HEK293 (cell line): Measurements from ENCODE around the gene FOXN4.

Experiments used
- CTCF ChIA-PET: fragments of 350-600 bp; formaldehyde crosslinking; extraction: SDS; loops from one replicate; lab custom pipeline; 2021; ENCODE audit warnings: antibody characterized with exemption; lab: Yijun Ruan, JAX
- POLR2A ChIA-PET: fragments of 300-600 bp; formaldehyde crosslinking; extraction: SDS; loops from one replicate; lab custom pipeline; 2020; ENCODE audit warnings: antibody characterized with exemption, inconsistent platforms; lab: Yijun Ruan, JAX
- H3K27ac ChIP-seq: fragments of 200-500 bp; sonication (Bioruptor generic); 2 replicates; pipeline ENCODE4 v1.5.1; 2014; ENCODE audit warnings: low read depth, low read length, control low read depth, inconsistent platforms; ENCODE audit errors: extremely low read depth
- H3K36me3 ChIP-seq, 2 experiments: fragments of 200-500 bp in 1 of 2; sonication (Bioruptor generic) in 1 of 2; 1 replicate in 1 of 2; 2 replicates in 1 of 2; pipeline ENCODE4 v1.5.1; 2014 to 2017; ENCODE audit warnings: inconsistent platforms in 2 of 2, low read length in 2 of 2; ENCODE audit not compliant: control insufficient read depth in 2 of 2, insufficient read depth in 1 of 2
- H3K4me1 ChIP-seq: fragments of 200-500 bp; sonication (Bioruptor generic); 2 replicates; pipeline ENCODE4 v1.5.1; 2014; ENCODE audit warnings: mild to moderate bottlenecking, low read length, inconsistent platforms; ENCODE audit not compliant: control insufficient read depth, insufficient read depth
- H3K4me3 ChIP-seq: 2 replicates; pipeline ENCODE4 v1.5.1; 2011; ENCODE audit warnings: low read depth, mild to moderate bottlenecking, control low read depth, low read length, moderate library complexity
- H3K9me3 ChIP-seq: fragments of 200-500 bp; sonication (Bioruptor generic); 2 replicates; pipeline ENCODE4 v1.5.1; 2014; ENCODE audit warnings: low read depth, low read length, inconsistent platforms; ENCODE audit not compliant: control insufficient read depth, insufficient read depth
- KLF8 ChIP-seq: fragments of 450-650 bp; formaldehyde crosslinking; IDR thresholded peaks from 2 replicates; pipeline ENCODE4 v1.5.1; 2016; ENCODE audit warnings: missing biosample characterization, missing genetic modification characterization
- MYNN ChIP-seq: fragments of 450-650 bp; formaldehyde crosslinking; IDR thresholded peaks from 2 replicates; pipeline ENCODE4 v1.5.1; 2016; ENCODE audit warnings: missing biosample characterization, missing genetic modification characterization, borderline replicate concordance
- PRDM2 ChIP-seq: fragments of 450-650 bp; formaldehyde crosslinking; IDR thresholded peaks from 2 replicates; pipeline ENCODE4 v1.5.1; 2016; ENCODE audit warnings: missing biosample characterization, missing genetic modification characterization, borderline replicate concordance
- REST ChIP-seq: fragments of 450-650 bp; formaldehyde crosslinking; IDR thresholded peaks from 2 replicates; pipeline ENCODE4 v1.5.1; 2016; ENCODE audit warnings: missing biosample characterization, missing genetic modification characterization
- ZNF140 ChIP-seq: fragments of 450-650 bp; formaldehyde crosslinking; IDR thresholded peaks from 2 replicates; pipeline ENCODE4 v1.5.1; 2016; ENCODE audit warnings: missing biosample characterization, missing genetic modification characterization
- ZNF335 ChIP-seq: fragments of 450-650 bp; formaldehyde crosslinking; conservative IDR thresholded peaks from 2 replicates; pipeline ENCODE4 v1.5.1; 2016; ENCODE audit warnings: missing biosample characterization, missing genetic modification characterization
- ZNF423 ChIP-seq: fragments of 450-650 bp; formaldehyde crosslinking; IDR thresholded peaks from 2 replicates; pipeline ENCODE4 v1.5.1; 2016; ENCODE audit warnings: missing biosample characterization, missing genetic modification characterization
- ZNF449 ChIP-seq: fragments of 450-650 bp; formaldehyde crosslinking; IDR thresholded peaks from 2 replicates; pipeline ENCODE4 v1.5.1; 2017; ENCODE audit warnings: missing biosample characterization, mild to moderate bottlenecking, missing genetic modification characterization, moderate library complexity
- ZNF473 ChIP-seq: fragments of 450-650 bp; formaldehyde crosslinking; IDR thresholded peaks from 2 replicates; pipeline ENCODE4 v1.5.1; 2017; ENCODE audit warnings: missing biosample characterization, missing genetic modification characterization
- ZNF48 ChIP-seq: fragments of 450-650 bp; formaldehyde crosslinking; IDR thresholded peaks from 2 replicates; pipeline ENCODE4 v1.5.1; 2016; ENCODE audit warnings: missing biosample characterization, missing genetic modification characterization
- ZNF518A ChIP-seq: fragments of 450-650 bp; formaldehyde crosslinking; conservative IDR thresholded peaks from 2 replicates; pipeline ENCODE4 v1.5.1; 2016; ENCODE audit warnings: low read depth, missing biosample characterization, missing genetic modification characterization
- ZNF544 ChIP-seq: fragments of 450-650 bp; formaldehyde crosslinking; IDR thresholded peaks from 2 replicates; pipeline ENCODE4 v1.5.0; 2017; ENCODE audit warnings: missing biosample characterization, missing genetic modification characterization
- ZNF747 ChIP-seq: fragments of 450-650 bp; formaldehyde crosslinking; IDR thresholded peaks from 2 replicates; pipeline ENCODE4 v1.5.1; 2016; ENCODE audit warnings: missing biosample characterization, missing genetic modification characterization
- ZNF830 ChIP-seq: fragments of 450-650 bp; IDR thresholded peaks from 2 replicates; pipeline ENCODE4 v1.5.0; 2018; ENCODE audit warnings: missing biosample characterization, missing genetic modification characterization, low read depth, mild to moderate bottlenecking, moderate library complexity
- ZNF843 ChIP-seq: fragments of 450-650 bp; formaldehyde crosslinking; IDR thresholded peaks from 2 replicates; pipeline ENCODE4 v1.5.1; 2016; ENCODE audit warnings: missing biosample characterization, missing genetic modification characterization
- ZSCAN5A ChIP-seq: fragments of 450-650 bp; formaldehyde crosslinking; IDR thresholded peaks from 2 replicates; pipeline ENCODE4 v1.5.1; 2016; ENCODE audit warnings: missing biosample characterization, missing genetic modification characterization

Gene FOXN4

GRCh38 chr12:109345428-109345827 lies 36.3 kb upstream of the FOXN4 start:
- H3K36me3 ChIP-seq = no peaks in the 10 kb centered on the region
- POLR2A ChIA-PET = no interaction called here
- TF ChIP-seq ZNF544 (tag by site-specific recombination) = no peak
- no peak for TF ChIP-seq ZSCAN5A
- no peak for TF ChIP-seq REST (tag by site-specific recombination)
- no peak for TF ChIP-seq ZNF449 (tag by site-specific recombination)
- TF ChIP-seq ZNF140 (tag by site-specific recombination) = peak; percentile 93
- no peaks in the 10 kb centered on the region for H3K4me1 ChIP-seq
- CTCF ChIA-PET = no interaction called here
- H3K27ac ChIP-seq = no peak overlapping the region
- no peak overlapping the region for H3K4me3 ChIP-seq
- H3K9me3 ChIP-seq = no peaks in the 10 kb centered on the region

GRCh38 chr12:109343677-109344076 lies 34.6 kb upstream of the FOXN4 start:
- Histone ChIP-seq H3K9me3 (no peaks in the 10 kb centered on the region), H3K4me3 (no peak overlapping the region), H3K36me3 (no peaks in the 10 kb centered on the region), H3K4me1 (no peaks in the 10 kb centered on the region), H3K27ac (no peak overlapping the region)
- ChIA-PET CTCF (no interaction called here), POLR2A (interaction anchor here (0.6 to 1.0 kb wide), 2 partner anchors 12 to 16 kb away, joined by 3 read pairs; no protein-coding TSS in a partner anchor)
- TF ChIP-seq KLF8 (no peak), ZNF473 (tag by site-specific recombination) (no peak), ZNF335 (tag by site-specific recombination) (no peak), PRDM2 (no peak), ZNF830 (tag by site-specific recombination) (no peak), ZNF843 (tag by site-specific recombination) (no peak), ZNF518A (no peak), ZNF423 (tag by site-specific recombination) (no peak), MYNN (no peak), ZNF48 (no peak), ZNF747 (tag by site-specific recombination) (no peak), ZNF140 (tag by site-specific recombination) (no peak)
